Activated CD8-positive, alpha-beta memory T cell treated with anti-CD3 and anti-CD28 coated beads, Interleukin-2, amount 50 U/mL, for 24 hours (primary cell): ENCODE results near the gene PDZD4.

ENCODE experiments used
- DNase-seq: peaks from one replicate; pipeline ENCODE4 v3.0.0-alpha.2; 2020; ENCODE audit errors: extremely low read depth

Gene PDZD4

DNA sequence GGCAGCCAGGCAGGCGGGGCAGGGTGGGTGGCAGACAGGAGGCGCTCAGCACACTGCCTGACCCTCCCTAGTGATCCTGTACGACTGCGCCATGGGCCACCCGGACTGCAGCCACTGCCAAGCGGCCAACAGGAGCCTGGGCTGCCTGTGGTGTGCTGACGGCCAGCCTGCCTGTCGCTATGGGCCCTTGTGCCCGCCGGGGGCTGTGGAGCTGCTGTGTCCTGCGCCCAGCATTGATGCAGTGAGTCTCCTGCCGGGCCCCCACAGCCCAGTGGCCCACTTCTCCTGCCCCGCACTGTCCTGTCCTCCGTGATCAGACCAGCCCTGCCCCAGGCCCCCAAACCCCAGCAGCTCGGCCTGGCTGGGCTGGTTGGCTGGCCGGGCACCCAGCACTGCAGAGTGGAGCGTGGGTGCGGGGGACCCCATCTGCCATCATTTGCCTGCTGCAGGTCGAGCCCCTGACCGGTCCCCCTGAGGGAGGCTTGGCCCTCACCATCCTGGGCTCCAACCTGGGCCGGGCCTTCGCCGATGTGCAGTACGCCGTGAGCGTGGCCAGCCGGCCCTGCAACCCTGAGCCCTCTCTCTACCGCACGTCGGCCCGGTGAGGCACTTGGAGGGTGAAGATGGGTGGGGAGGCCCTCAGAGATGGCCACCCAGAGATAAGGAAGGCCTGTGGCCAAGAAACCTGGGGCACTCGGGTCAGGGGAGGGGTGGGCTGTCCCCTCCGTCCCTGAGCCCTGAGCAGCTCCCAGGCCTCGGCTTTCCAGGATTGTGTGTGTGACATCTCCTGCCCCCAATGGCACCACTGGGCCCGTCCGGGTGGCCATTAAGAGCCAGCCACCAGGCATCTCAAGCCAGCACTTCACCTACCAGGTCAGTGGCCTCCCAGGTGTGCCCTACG is 58.7 kb downstream of the PDZD4 start:
- DNase-seq = no peak

DNA sequence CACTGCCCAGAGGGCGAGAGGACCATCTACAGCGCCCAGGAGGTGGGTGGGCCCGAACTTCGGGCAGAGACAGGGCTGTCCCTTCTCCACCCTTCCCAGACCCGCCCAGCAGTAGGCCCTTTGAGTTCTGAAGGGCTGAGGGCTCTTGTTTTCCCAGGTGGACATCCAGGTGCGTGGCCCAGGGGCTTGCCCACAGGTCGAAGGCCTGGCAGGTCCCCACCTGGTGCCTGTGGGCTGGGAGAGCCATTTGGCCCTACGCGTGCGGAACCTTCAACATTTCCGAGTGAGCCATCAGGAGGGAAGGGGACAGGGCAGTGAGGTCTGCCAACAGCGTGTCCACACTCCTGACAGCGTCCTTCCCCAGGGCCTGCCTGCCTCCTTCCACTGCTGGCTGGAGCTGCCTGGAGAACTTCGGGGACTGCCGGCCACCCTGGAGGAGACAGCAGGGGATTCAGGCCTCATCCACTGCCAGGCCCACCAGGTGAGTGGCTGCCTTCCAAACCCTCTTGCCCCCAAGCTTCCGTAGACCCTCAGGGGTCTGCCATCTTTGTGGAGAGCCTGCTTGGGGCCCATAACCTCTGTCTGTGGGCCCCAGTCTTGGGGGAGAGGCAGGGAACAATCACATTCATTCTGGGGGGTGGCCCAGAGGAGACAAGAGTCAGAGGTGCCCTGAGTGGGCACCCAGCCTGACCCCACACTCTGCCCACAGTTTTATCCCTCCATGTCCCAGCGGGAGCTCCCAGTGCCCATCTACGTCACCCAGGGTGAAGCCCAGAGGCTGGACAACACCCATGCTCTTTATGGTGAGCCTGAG is 59.5 kb downstream of the PDZD4 start:
- no peak for DNase-seq

DNA sequence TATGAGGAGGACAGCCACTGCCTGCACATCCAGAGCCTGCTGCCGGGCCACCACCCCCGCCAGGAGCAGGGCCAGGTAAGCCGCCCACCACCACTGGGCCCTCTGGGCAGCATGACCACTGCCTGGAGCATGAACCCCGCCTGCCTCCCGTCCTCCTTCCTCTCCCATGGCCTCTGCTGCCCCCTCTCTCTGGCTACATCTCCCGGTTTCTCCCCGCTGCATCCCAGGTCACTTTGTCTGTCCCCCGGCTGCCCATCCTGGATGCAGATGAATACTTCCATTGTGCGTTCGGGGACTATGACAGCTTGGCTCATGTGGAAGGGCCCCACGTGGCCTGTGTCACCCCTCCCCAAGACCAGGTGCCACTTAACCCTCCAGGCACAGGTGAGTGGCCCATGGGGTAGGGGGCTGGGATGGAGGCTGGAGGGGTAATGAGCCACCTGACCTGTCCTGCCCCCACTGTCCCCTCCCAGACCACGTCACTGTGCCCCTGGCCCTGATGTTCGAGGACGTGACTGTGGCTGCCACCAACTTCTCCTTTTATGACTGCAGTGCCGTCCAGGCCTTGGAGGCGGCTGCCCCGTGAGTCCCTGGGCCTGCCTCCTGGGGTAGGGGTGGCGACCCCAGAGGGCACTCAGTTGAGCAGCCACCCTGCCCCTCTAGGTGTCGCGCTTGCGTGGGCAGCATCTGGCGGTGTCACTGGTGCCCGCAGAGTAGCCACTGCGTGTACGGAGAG is 60.3 kb downstream of the PDZD4 start:
- DNase-seq = no peak

DNA sequence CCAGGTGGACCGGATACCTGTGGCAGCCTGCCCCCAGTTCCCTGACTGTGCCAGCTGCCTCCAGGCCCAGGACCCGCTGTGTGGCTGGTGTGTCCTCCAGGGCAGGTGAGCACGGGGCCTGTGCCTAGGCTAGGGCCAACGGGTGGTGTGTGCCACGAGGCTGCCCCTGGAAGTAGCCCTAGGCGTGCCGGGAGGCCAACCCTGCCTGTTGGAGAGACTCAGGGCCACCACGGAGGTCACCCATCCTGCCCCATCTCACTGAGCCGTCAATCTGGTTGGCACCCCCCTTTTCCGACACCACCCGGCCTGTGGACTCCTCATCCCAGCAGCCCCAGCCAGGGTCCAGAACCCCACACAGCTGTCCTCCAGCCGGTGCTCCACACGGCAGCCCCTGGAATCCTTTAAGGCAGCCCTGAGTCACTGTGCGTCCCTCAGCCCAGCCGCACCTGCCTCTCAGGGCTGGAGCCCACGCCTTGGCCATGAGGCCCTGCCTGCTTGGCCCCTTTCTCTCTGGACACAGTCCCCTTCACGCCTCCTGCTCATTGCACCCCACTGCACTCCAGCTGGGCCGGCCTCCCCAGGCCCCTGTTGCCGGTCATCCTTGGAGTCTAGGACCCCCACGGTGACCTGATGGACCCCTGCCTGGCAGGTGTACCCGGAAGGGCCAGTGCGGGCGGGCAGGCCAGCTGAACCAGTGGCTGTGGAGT is 61.0 kb downstream of the PDZD4 start:
- DNase-seq = no peak

DNA sequence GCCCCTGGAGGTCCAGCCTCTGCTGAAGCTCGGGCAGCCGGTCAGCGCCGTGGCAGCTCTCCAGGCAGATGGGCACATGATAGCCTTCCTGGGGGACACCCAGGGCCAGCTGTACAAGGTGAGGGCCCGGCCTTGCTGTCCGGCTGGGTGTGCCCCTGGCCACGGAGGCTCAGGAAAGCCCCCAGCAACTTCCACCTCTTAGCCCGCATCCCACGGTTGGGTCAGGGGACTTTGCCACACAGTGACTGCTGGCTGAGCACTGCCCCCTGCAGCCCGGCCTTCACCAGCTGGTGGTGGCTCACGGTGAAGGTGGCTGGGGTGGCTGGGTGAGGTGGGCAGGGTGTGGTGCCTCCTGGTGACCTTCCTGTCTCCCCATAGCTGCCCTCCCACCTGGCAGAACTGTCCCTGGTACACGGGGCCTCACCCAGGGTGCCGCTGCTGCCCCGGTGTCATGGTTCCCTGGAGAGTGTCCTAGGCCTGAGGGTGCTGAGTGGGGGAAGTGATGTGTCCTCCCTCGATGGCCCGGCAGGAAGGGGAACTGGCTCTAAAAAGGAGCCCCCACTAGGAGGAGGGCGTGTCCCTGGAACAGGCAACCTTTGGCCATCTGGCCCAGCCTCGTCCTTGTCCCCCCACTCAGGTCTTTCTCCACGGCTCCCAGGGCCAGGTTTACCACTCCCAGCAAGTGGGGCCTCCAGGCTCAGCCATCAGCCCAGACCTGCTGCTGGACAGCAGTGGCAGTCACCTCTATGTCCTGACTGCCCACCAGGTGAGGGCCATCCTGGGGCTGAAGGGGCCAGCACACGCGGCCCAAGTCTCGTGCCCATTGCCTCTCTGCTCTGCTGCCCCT is 61.8 kb downstream of the PDZD4 start:
- no peak for DNase-seq

DNA sequence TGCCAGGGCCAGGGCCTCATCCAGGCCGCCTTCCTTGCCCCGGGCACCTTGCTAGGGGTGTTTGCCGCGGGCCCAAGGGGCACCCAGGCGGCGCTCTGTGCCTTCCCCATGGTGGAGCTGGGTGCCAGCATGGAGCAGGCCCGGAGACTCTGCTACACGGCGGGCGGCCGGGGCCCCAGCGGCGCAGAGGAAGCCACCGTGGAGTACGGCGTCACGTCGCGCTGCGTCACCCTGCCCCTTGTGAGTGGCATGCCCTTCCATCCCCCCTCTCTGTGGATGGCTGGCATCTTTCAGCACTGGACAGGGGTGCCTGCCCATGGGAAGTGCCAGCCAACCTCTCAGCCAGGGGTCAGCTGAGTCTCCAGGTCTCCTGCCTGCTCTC is 62.7 kb downstream of the PDZD4 start:
- no peak for DNase-seq

DNA sequence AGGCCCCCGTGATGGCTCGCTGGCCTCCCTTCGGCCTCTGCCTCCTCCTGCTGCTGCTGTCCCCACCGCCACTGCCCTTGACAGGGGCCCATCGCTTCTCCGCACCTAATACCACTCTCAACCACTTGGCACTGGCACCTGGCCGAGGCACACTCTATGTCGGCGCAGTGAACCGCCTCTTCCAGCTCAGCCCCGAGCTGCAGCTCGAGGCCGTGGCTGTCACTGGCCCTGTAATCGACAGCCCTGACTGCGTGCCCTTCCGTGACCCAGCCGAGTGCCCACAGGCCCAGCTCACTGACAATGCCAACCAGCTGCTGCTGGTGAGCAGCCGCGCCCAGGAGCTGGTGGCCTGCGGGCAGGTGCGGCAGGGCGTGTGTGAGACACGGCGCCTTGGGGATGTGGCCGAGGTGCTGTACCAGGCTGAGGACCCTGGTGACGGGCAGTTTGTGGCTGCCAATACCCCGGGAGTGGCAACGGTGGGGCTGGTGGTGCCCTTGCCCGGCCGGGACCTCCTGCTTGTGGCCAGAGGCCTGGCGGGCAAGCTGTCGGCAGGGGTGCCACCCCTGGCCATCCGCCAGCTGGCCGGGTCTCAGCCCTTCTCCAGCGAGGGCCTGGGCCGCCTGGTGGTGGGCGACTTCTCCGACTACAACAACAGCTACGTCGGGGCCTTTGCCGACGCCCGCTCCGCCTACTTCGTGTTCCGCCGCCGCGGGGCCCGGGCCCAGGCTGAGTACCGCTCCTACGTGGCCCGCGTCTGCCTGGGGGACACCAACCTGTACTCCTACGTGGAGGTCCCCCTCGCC is 63.3 kb downstream of the PDZD4 start:
- no peak for DNase-seq

DNA sequence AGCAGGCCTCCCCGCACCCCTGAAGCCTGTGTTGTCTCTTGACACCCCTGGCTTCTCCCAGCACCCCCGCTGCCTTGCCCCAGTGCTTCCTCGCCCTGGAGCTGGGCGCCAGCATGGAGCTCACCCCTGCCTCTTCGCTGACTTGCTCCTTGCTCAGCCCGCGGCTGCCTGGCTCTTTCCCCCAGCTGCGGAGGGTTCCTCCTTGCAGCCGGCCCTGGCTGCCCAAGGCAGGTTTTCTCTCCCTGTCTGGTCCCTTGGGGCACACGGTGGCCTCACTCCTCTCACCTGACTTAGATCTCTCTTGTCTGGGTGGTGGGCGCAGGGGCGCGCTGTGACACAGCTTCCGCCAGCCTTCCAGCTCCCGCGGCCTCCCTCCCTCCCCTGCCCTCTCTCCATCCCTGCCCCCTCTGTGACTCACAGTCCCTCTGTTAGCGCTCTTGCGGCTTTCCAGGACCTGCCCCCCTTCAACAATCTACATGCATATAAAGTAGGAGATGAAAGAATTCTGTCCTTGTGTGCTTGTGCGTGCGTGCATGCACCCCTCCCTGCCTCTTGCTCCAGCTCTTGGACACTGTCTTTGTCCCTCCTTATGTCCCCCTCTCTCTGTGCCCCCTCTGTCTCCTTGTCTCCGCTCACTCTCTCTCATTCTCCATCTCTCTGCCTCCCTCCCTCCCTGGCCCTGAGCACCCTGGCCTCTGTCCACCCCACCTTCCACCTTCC is 64.1 kb downstream of the PDZD4 start:
- peak; percentile 25 for DNase-seq

DNA sequence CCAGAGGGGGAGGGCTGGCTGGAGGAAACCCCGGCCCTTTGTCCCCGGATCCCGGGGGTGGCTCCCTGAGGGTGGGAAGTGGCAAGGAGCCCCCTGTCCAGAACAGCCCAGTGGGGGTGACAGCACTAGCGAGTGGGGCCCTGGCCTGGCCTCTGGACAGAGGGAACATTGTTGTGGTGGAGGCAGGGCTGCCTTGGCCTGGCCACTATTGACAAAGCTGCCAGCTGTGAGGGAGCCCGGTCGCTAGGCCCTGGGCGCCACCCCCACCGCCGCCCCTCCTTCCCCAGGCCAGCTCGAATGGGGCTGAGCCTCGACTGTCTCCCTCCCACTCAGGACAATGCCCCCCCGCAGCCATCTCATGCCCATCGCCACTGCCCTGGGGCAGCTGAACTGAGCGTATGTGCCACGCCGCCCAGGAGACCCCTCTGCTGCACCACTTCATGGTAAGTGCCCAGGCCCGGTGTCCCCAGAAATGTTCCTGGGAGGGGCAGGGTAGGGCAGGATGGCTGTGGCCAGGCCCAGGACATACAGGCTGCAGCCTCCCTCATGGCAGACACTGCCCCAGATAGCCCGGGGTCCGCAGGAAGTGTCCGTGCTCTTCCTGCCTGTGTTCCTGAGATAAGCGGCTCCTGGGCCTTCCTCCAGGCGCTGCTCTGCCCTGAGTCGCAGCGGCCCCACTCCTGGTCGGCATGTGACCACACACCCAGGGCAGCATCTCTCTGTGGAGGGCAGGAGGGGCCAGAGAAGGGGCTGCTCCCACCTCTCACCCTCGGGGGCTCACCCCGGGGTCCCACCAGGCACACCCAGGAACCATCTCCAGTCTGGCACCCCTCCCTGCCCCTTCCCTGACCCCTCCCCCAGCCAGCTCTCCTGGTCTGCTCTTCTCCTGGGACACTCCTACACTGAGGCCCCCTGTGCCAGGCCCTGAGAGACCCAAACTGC is 64.9 kb downstream of the PDZD4 start:
- DNase-seq = no peak

DNA sequence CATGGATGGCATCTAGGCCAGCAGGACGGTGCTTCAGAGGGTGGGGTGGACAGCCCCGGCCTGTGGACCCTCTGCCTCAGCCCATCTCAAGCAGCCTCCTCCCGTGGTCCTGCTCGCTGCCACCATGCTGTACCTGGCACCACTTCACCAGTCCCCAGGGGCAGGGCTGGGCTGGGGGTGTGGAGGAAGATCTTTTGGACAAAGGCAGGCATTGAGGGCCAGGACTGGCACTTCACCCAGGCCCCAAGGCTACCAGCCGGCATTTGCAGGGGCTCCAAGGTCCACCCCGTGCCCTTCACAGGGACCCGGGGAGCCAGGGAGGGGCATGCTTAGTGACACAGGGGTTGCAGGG is 65.6 kb downstream of the PDZD4 start:
- no peak for DNase-seq

DNA sequence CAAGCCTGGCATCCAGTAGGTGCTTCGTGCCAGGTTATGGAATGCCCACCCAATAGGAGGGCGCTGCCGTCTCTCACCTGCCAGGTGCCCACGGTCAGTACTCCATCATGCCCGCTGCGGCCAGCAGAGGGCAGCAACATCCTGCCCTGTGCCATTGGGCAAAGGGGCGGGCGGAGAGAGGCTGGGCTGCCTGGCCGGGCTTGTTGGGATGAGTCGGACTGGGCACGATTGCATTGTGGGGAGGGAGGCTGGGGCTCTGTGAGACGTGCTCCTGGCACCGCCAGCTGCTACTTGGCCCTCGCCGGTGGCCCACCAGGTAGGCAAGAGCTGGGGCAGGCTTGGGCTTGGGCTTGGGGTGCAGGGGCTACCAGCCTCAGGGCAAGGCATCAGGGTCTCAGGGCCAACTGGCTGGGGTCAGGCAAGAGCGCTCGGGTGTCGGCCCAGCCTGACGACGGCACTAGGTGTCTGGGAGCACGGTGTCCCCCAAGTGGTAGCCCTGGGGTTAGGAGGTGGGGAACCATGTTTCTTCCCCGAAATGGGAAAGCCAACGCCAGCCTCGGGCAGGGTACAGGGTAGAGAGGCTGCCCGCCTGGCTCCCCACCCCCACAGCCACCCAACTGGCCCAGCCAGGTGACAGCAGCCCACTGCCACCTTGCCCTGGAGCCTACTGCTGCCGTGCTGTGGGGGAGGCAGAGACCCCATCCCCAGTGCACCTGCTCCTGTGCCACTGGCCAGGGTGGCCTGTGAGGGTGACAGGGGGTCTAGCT is 66.2 kb downstream of the PDZD4 start, which contains the start of gene PLXNB3:
Gene PLXNB3 (plus strand): TSS at position 261 of the 767 bp plus-strand sequence. CDS start 1,287 bp downstream, outside the sequence.
- DNase-seq = peak; percentile 39

DNA sequence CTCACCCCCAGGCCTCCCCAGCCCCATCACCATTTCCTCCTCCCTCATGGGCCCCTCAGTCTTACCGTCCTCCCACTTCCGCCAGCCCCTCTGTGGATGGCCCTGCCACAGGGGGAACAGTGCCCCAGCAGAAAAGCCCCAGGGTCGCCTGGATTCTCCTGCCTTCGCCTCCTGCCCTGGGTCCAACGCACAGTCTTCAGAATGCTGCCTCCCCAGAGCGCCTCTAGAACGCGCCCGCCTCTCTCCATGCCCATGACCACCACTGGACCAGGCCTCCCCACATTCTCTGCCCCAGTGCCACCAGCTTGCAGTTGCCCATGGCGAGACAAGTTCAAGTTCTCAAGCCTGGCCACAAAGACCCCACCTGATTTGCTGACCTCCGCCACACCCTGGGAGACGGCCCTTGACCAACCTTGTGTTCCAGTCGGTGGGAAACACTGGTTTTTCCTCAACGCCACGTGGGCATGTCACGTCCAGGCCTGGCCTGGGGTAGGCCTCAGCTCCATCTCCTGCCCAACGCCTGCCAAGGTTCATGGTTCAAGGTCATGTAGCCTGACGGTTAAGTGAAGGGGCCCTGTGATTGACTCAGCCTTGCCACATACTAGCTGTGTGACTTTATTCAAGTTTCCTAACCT is 66.9 kb downstream of the PDZD4 start:
- DNase-seq = no peak

DNA sequence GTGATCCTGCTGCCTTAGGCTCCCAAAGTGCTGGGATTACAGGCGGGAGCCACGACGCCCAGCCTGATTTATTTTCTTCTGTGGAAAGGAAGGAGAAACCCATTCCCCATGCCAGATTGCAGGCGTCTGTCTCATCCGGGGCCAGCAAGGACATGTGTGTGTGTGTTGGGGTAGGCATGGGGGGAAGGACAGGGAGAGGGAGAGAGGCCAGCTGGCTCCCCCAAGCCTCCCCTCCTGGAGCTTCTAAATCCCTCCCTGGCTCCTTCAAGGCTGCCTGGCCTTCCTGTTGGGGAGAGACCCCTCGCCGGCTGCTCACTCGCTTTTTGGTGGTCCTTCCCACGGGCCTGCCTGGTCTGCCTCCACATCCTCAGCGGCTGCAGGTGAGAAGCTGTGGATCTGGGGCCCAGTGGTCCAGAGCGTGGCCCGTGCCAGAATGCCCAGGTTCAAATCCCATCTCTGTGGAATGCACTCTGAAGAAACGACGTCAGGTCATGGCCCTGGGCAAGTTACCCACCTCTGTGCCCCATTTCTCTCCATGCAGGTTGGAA is 67.6 kb downstream of the PDZD4 start:
- DNase-seq = no peak

DNA sequence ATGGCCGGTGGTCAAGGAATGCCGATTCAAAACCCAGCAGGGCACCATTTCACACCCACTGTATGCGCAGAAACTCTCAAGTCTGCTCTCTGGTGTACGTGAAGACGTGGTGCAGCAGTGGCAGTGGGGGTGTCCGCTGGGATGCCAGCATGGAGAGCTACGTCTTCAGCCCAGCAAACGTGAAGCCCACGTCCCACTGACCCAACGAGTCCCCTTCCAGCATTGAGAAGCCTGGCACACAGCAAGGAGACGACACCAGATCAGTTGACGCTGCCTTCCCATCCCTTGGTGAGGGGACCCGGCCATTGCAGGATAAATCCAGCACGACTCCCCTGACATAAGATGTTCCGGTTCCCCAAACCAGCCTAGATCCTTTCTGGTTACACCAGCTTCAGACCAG is 68.5 kb downstream of the PDZD4 start:
- DNase-seq = no peak

DNA sequence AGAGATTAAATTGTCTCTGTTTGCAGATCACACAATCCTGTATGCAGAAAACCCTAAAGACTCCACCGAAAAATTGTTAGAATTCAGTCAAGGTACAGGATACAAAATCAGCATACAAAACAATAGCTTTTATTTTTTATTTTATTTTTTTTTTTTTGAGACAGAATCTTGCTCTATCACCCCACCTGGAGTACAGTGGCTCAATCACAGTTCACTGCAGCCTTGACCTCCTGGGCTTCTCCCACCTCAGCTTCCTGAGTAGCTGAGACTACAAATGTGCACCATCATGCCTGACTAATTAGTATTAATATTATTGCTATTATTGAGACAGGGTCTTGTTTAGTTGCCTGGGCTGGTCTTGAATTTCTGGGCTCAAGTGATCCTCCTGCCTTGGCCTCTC is 75.2 kb downstream of the PDZD4 start:
- no peak for DNase-seq
